Chondrocyte (in vitro differentiated cells): ENCODE results near the gene U2AF1L4. TPM values are rescaled to one million over a fixed set of nuclear protein-coding genes. Genes with fewer than 3 reads are reported as not detected.

Experiments
- DNase-seq: peaks from one replicate; pipeline ENCODE4 v3.0.0; 2021; ENCODE audit warnings: mixed read lengths, low spot score
- H3K27ac Mint-ChIP-seq: one replicate; pipeline ENCODE4 v1.8.0; 2021; ENCODE audit warnings: mild to moderate bottlenecking, moderate library complexity, mixed read lengths; ENCODE audit not compliant: unreplicated experiment
- H3K27me3 Mint-ChIP-seq: 2 replicates; pipeline ENCODE4 v1.8.0; 2021; ENCODE audit warnings: low read depth, mixed read lengths
- H3K36me3 Mint-ChIP-seq: 2 replicates; pipeline ENCODE4 v1.8.0; 2021; ENCODE audit warnings: low read depth, mixed read lengths
- H3K4me1 Mint-ChIP-seq: 2 replicates; pipeline ENCODE4 v1.8.0; 2021; ENCODE audit warnings: low read depth, mild to moderate bottlenecking, mixed read lengths
- H3K4me3 Mint-ChIP-seq: one replicate; pipeline ENCODE4 v1.8.0; 2021; ENCODE audit warnings: mild to moderate bottlenecking, moderate library complexity, mixed read lengths; ENCODE audit not compliant: unreplicated experiment
- H3K9me3 Mint-ChIP-seq: 2 replicates; pipeline ENCODE4 v1.8.0; 2021; ENCODE audit warnings: low read depth, mixed read lengths
- CTCF ChIP-seq: fragments of 200-600 bp; sonication (generic); IDR thresholded peaks from 2 replicates; pipeline ENCODE4 v1.5.0; 2021; ENCODE audit warnings: antibody characterized with exemption, mild to moderate bottlenecking, moderate library complexity
- total RNA-seq: library from RNA; stranded (reverse); gene quantifications from 3 replicates; pipeline ENCODE4 v1.2.1, GENCODE V29; 2021

Gene U2AF1L4
- total RNA-seq, 1 donor from 2014 or later = 24.7 TPM

- Mint-ChIP-seq H3K9me3 (no peaks in the 10 kb centered on the region), H3K27ac (no peak overlapping the region), H3K4me1 (peaks cover 26% of the 10 kb centered on the region), H3K36me3 (peaks cover 21% of the 10 kb centered on the region), H3K4me3 (no peak overlapping the region), H3K27me3 (no peaks in the 10 kb centered on the region)
- no peak for TF ChIP-seq CTCF
- no peak for DNase-seq
These were observed 25.1 kb downstream of the U2AF1L4 start for GRCh38 chr19:35720163-35720524.

GRCh38 chr19:35719402-35720162 is 25.6 kb downstream of the U2AF1L4 start:
- peaks cover 26% of the 10 kb centered on the region for H3K4me1 Mint-ChIP-seq
- H3K27me3 Mint-ChIP-seq = no peaks in the 10 kb centered on the region
- H3K4me3 Mint-ChIP-seq = peak overlapping the region; percentile 83
- DNase-seq = peak; percentile 87
- peaks cover 18% of the 10 kb centered on the region for H3K36me3 Mint-ChIP-seq
- peak overlapping the region; percentile 68 for H3K27ac Mint-ChIP-seq
- H3K9me3 Mint-ChIP-seq = no peaks in the 10 kb centered on the region
- TF ChIP-seq CTCF = no peak

GRCh38 chr19:35718345-35719041 is 26.7 kb downstream of the U2AF1L4 start:
- Mint-ChIP-seq H3K36me3 (peaks cover 13% of the 10 kb centered on the region), H3K27me3 (no peaks in the 10 kb centered on the region), H3K4me1 (peaks cover 26% of the 10 kb centered on the region), H3K9me3 (no peaks in the 10 kb centered on the region), H3K27ac (peak overlapping the region; percentile 74), H3K4me3 (peak overlapping the region; percentile 83)
- peak; percentile 92 for DNase-seq
- TF ChIP-seq CTCF = no peak

- DNase-seq = no peak
- Mint-ChIP-seq H3K27ac (peak within 1 kb of the TSS; percentile 97), H3K27me3 (no peaks in the 10 kb centered on the region), H3K4me1 (peaks cover 26% of the 10 kb centered on the region), H3K9me3 (no peaks in the 10 kb centered on the region), H3K36me3 (peaks cover 8% of the 10 kb centered on the region), H3K4me3 (peak within 1 kb of the TSS; percentile 96)
- TF ChIP-seq CTCF = no peak
These were observed 27.4 kb downstream of the U2AF1L4 start, which contains the start of gene KMT2B for GRCh38 chr19:35717665-35718344. Gene KMT2B, plus strand, starts transcription at chr19:35718003. Its CDS starts 16 bp downstream, at chr19:35718019.
